HFFc6 (cell line): ENCODE data around the gene MAGEC1. TPM values are rescaled to one million over a fixed set of nuclear protein-coding genes. Genes with fewer than 3 reads are reported as not detected.
"Not testable (repeated sequence)": the region's sequence is repeated elsewhere in the genome, so short reads cannot be mapped to it uniquely, and the experiment has no call there.

Experiments used
- DNase-seq: peaks from one replicate; pipeline ENCODE4 v3.0.0-alpha.2; 2018
- H3K27ac Mint-ChIP-seq: 2 replicates; pipeline ENCODE4 v1.8.0; 2020; ENCODE audit warnings: mild to moderate bottlenecking, mixed read lengths
- H3K27me3 Mint-ChIP-seq: 2 replicates; pipeline ENCODE4 v1.8.0; 2021; ENCODE audit warnings: mild to moderate bottlenecking, moderate library complexity, mixed read lengths; ENCODE audit not compliant: insufficient read depth
- H3K36me3 Mint-ChIP-seq: 2 replicates; pipeline ENCODE4 v1.8.0; 2021; ENCODE audit warnings: low read depth, mixed read lengths
- H3K4me1 Mint-ChIP-seq: 2 replicates; pipeline ENCODE4 v1.8.0; 2020; ENCODE audit warnings: low read depth, mixed read lengths
- H3K4me3 Mint-ChIP-seq: 2 replicates; pipeline ENCODE4 v1.8.0; 2020; ENCODE audit warnings: mild to moderate bottlenecking, moderate library complexity, mixed read lengths
- H3K9me3 Mint-ChIP-seq: 2 replicates; pipeline ENCODE4 v1.8.0; 2020; ENCODE audit warnings: mild to moderate bottlenecking, mixed read lengths
- CTCF ChIP-seq: fragments of 200-600 bp; sonication (generic); IDR thresholded peaks from 2 replicates; pipeline ENCODE4 v1.5.0; 2021; ENCODE audit warnings: antibody characterized with exemption, mild to moderate bottlenecking
- long read RNA-seq: library from polyadenylated mRNA; unstranded; transcript quantifications from one replicate; pipeline ENCODE4 v2.0.0, GENCODE V29; 2019
- total RNA-seq, 6 experiments: library from RNA; stranded (reverse); fragmentation: NEBNext Ultra II Directional; extraction: Animal tissue kit (Norgen Biotek cat#: 25700); gene quantifications; 2 replicates in 1 of 6; 3 replicates in 5 of 6; pipeline ENCODE4 v1.2.3, GENCODE V29; 2021

Gene MAGEC1
- under 1 TPM in 3 of 6 experiments, not detected in 3; 0.05 to 0.10 (median 0.07) TPM for total RNA-seq
- long read RNA-seq: 0 reads

GRCh38 chrX:141903400-141904155 lies at the start of gene MAGEC1:
Gene MAGEC1 (plus strand): TSS chrX:141903894. CDS start chrX:141905073, 1,179 bp downstream.
- no peak for TF ChIP-seq CTCF
- no peak within 1 kb of the TSS for H3K27ac Mint-ChIP-seq
- peaks cover 16% of the 10 kb centered on the region for H3K27me3 Mint-ChIP-seq
- peaks cover 13% of the 10 kb centered on the region; the same call in 1 of the 2 replicates for H3K36me3 Mint-ChIP-seq
- H3K4me3 Mint-ChIP-seq: no peak within 1 kb of the TSS
- H3K4me1 Mint-ChIP-seq: no peaks in the 10 kb centered on the region
- DNase-seq: no peak
- peaks cover 32% of the 10 kb centered on the region for H3K9me3 Mint-ChIP-seq

GRCh38 chrX:141857479-141857878 lies 46.2 kb upstream of the MAGEC1 start:
- Mint-ChIP-seq H3K4me3 (no peak overlapping the region), H3K9me3 (no peaks in the 10 kb centered on the region), H3K36me3 (no peaks in the 10 kb centered on the region), H3K27me3 (no peaks in the 10 kb centered on the region), H3K4me1 (no peaks in the 10 kb centered on the region), H3K27ac (no peak overlapping the region)
- no peak for TF ChIP-seq CTCF
- DNase-seq: no peak

GRCh38 chrX:141879616-141880015 lies 24.1 kb upstream of the MAGEC1 start:
- no peak for DNase-seq
- H3K9me3 Mint-ChIP-seq: no peaks in the 10 kb centered on the region
- TF ChIP-seq CTCF: no peak
- H3K4me1 Mint-ChIP-seq: no peaks in the 10 kb centered on the region
- no peaks in the 10 kb centered on the region for H3K36me3 Mint-ChIP-seq
- H3K4me3 Mint-ChIP-seq: no peak overlapping the region
- no peak overlapping the region for H3K27ac Mint-ChIP-seq
- peaks cover 19% of the 10 kb centered on the region for H3K27me3 Mint-ChIP-seq

GRCh38 chrX:141888811-141889210 lies 14.9 kb upstream of the MAGEC1 start:
- H3K4me1 Mint-ChIP-seq, H3K27ac Mint-ChIP-seq, H3K36me3 Mint-ChIP-seq, H3K27me3 Mint-ChIP-seq, H3K4me3 Mint-ChIP-seq, H3K9me3 Mint-ChIP-seq: not testable (repeated sequence)
- peak; percentile 39 for DNase-seq

GRCh38 chrX:141894733-141895132 lies 9.0 kb upstream of the MAGEC1 start:
- TF ChIP-seq CTCF: no peak
- Mint-ChIP-seq H3K4me3 (no peak overlapping the region), H3K36me3 (no peaks in the 10 kb centered on the region)

GRCh38 chrX:141897690-141898089 lies 6.0 kb upstream of the MAGEC1 start:
- H3K4me3 Mint-ChIP-seq: no peak overlapping the region
- no peak overlapping the region for H3K27ac Mint-ChIP-seq
- no peak for DNase-seq
- no peaks in the 10 kb centered on the region for H3K4me1 Mint-ChIP-seq
- H3K9me3 Mint-ChIP-seq: no peaks in the 10 kb centered on the region
- TF ChIP-seq CTCF: no peak
- peaks cover 3% of the 10 kb centered on the region; the same call in 1 of the 2 replicates for H3K27me3 Mint-ChIP-seq
- no peaks in the 10 kb centered on the region for H3K36me3 Mint-ChIP-seq

More at GRCh38 chrX:141894733-141895132, 9.0 kb upstream of the MAGEC1 start:
- Mint-ChIP-seq H3K27ac (no peak overlapping the region), H3K9me3 (no peaks in the 10 kb centered on the region), H3K27me3 (peaks cover 4% of the 10 kb centered on the region; the same call in 1 of the 2 replicates), H3K4me1 (no peaks in the 10 kb centered on the region)
- DNase-seq: no peak
